DMS 273 (cell line): Measurements from ENCODE around the gene RASGRF1.
"Not testable (repeated sequence)": the region's sequence is repeated elsewhere in the genome, so short reads cannot be mapped to it uniquely, and the experiment has no call there.

Experiments
- DNase-seq: peaks from one replicate; lab custom pipeline; 2025; ENCODE audit not compliant: unreplicated experiment; lab: John Stamatoyannopoulos, UW

RASGRF1 gene

GRCh38 chr15:79045041-79045440 is 45.5 kb downstream of the RASGRF1 start:
- no peak for DNase-seq

- DNase-seq: no peak
These were observed 48.2 kb downstream of the RASGRF1 start for GRCh38 chr15:79042213-79042928.

- no peak for DNase-seq
These were observed 48.9 kb downstream of the RASGRF1 start for GRCh38 chr15:79041601-79042168.

GRCh38 chr15:79037848-79038247 is 52.7 kb downstream of the RASGRF1 start:
- DNase-seq: no peak

GRCh38 chr15:79036323-79036722 is 54.3 kb downstream of the RASGRF1 start:
- DNase-seq: no peak

- no peak for DNase-seq
These were observed 54.8 kb downstream of the RASGRF1 start for GRCh38 chr15:79035814-79036213.

- DNase-seq: peak; percentile 30
These were observed 55.4 kb downstream of the RASGRF1 start for GRCh38 chr15:79035111-79035601.

- no peak for DNase-seq
These were observed 56.3 kb downstream of the RASGRF1 start for GRCh38 chr15:79034284-79034683.

GRCh38 chr15:79032656-79033055 is 57.9 kb downstream of the RASGRF1 start:
- DNase-seq: no peak

GRCh38 chr15:79031821-79032220 is 58.8 kb downstream of the RASGRF1 start:
- DNase-seq: no peak

GRCh38 chr15:79031201-79031600 is 59.4 kb downstream of the RASGRF1 start:
- DNase-seq: no peak

GRCh38 chr15:79030470-79030869 is 60.1 kb downstream of the RASGRF1 start:
- DNase-seq: no peak

- peak; percentile 73 for DNase-seq
These were observed 62.1 kb downstream of the RASGRF1 start for GRCh38 chr15:79028411-79028964.

- DNase-seq: no peak
These were observed 62.8 kb downstream of the RASGRF1 start for GRCh38 chr15:79027532-79028410.

- DNase-seq: no peak
These were observed 64.8 kb downstream of the RASGRF1 start for GRCh38 chr15:79025802-79026201.

GRCh38 chr15:79025201-79025600 is 65.4 kb downstream of the RASGRF1 start:
- peak; percentile 10 for DNase-seq

GRCh38 chr15:79024493-79024892 is 66.1 kb downstream of the RASGRF1 start:
- not testable (repeated sequence) for DNase-seq

- no peak for DNase-seq
These were observed 66.7 kb downstream of the RASGRF1 start for GRCh38 chr15:79023918-79024317.

GRCh38 chr15:79023546-79023890 is 67.1 kb downstream of the RASGRF1 start:
- DNase-seq: no peak

- DNase-seq: no peak
These were observed 71.6 kb downstream of the RASGRF1 start for GRCh38 chr15:79018960-79019359.

GRCh38 chr15:79017953-79018352 is 72.6 kb downstream of the RASGRF1 start:
- DNase-seq: no peak
